Measurements from ENCODE around the gene HNF4A. TPM values are rescaled to one million over a fixed set of nuclear protein-coding genes. Genes with fewer than 3 reads are reported as not detected.

Gene HNF4A
- total RNA-seq, 3 donors from 2014 or later: 125 to 332 (median 237) TPM

DNA sequence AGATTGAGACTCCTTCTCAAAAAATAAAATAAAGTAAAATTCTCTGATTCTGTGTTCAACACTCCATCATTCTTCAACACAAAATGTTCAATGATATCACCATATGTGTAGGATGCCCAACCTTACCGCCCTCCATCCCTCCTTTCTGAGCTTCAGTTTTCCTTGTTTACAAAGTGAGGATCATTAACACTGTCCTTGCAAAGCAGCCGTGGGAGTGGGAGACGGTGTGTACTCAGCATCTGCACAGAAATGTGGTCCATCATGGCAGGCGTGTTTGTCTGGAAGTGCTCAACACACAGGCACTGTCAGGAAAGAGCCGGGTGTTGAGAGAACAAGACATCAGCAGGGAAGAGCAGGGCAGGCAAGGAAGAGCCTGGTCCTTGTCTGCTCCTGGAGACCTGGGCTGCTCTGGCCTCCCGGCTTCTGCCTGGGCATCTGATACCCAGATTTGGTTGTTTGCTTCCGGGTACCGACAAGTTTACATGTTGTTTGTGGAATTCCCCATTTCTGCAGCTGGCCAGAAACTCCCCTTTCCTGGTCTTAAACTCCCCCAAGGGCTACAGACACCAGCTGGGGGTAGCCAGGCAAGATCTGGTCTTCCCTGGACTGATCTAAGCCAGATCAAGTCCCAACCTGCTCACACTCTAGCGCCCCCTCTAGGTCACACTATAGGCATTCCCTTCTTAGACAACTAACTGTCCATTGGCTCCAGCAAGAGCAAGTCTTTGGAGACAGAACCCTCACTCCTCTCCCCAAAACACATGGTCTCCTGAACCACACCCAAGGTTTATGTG, 93.5 kb downstream of the HNF4A start:
- no peaks in the 10 kb centered on the region for H3K36me3 ChIP-seq (ENCODE audit: low read depth)
- H3K4me1 ChIP-seq (ENCODE audit: low read depth): peaks cover 8% of the 10 kb centered on the region
- no peak for TF ChIP-seq CTCF (IDR thresholded peaks at IDR 0.05)
- no peak overlapping the region for H3K4me3 ChIP-seq
- no peaks in the 10 kb centered on the region for H3K9me3 ChIP-seq
- DNase-seq (peak in 1 of 3 donors; percentile 45), ATAC-seq (peak; percentile 9)
- intact Hi-C loops (cut with DNase I, micrococcal nuclease): no loop called here

DNA sequence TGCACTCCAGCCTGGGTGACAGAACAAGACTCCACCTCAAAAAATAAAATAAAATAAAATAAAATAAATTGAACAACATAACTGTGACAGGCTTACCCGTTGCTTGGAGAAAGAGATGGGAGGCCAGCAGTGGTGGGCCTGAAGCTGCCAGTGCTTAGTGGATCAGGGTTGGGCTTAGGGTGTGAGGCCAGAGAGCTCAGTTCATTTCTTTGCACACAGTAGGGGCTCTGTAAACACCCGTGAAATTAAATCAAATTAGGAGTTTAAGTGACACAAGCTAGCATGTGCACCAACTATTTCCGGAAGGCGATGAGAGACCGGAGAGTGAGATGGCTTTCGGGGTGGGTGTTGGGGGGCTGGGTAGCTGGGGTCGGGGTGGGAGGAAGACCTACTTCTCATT, 94.4 kb downstream of the HNF4A start:
- DNase-seq (no peak), ATAC-seq (no peak)
- H3K36me3 ChIP-seq (ENCODE audit: low read depth): no peaks in the 10 kb centered on the region
- no peak for TF ChIP-seq CTCF (IDR thresholded peaks at IDR 0.05)
- peaks cover 8% of the 10 kb centered on the region for H3K4me1 ChIP-seq (ENCODE audit: low read depth)
- no peak overlapping the region for H3K4me3 ChIP-seq
- intact Hi-C loops (cut with DNase I, micrococcal nuclease): no loop called here
- no peaks in the 10 kb centered on the region for H3K9me3 ChIP-seq

DNA sequence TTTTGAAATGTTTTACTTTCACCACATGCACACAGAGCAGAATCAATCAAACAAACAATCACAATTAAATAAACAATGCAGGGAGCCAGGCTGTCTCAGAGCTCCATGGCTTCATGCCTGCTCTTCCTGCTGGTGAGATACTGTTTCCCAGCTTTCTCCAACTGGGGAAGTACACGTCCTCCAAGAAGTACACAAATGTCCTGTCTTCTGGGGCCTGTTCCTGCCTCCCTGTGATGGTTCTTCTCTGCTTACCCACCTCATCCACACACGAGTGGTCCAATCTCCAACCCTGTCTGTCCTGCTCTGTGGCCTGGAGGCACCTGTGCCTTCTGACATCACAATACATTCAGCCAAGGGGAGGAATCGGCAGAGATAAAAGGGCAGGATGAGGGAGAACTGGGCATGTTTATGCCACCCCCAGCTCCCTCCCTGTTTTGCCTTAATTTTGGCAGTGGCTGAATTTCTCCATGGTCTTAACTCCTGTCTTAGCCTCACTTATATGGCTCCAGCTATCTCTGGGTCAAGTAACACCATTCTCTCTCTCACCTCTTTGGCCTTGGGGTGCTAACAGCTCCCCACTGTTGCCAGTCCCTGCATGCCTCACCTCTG, 94.9 kb downstream of the HNF4A start:
- Histone ChIP-seq H3K4me3 (no peak overlapping the region), H3K36me3 (ENCODE audit: low read depth) (no peaks in the 10 kb centered on the region), H3K4me1 (ENCODE audit: low read depth) (peaks cover 8% of the 10 kb centered on the region), H3K9me3 (no peaks in the 10 kb centered on the region)
- ATAC-seq (no peak), DNase-seq (no peak)
- no peak for TF ChIP-seq CTCF (IDR thresholded peaks at IDR 0.05)
- intact Hi-C loops (cut with DNase I, micrococcal nuclease): no loop called here

- H3K4me1 ChIP-seq (ENCODE audit: low read depth): peaks cover 8% of the 10 kb centered on the region
- no peak overlapping the region for H3K4me3 ChIP-seq
- intact Hi-C loops (cut with DNase I, micrococcal nuclease): no loop called here
- H3K36me3 ChIP-seq (ENCODE audit: low read depth): no peaks in the 10 kb centered on the region
- no peak for ATAC-seq
- H3K9me3 ChIP-seq: no peaks in the 10 kb centered on the region
- no peak for TF ChIP-seq CTCF (IDR thresholded peaks at IDR 0.05)
- no peak for DNase-seq
These were observed 95.5 kb downstream of the HNF4A start for GRCh38 chr20:44450903-44451450.

- H3K9me3 ChIP-seq: no peaks in the 10 kb centered on the region
- no peaks in the 10 kb centered on the region for H3K36me3 ChIP-seq (ENCODE audit: low read depth)
- DNase-seq (no peak), ATAC-seq (no peak)
- peaks cover 6% of the 10 kb centered on the region for H3K4me1 ChIP-seq (ENCODE audit: low read depth)
- H3K4me3 ChIP-seq: no peak overlapping the region
- intact Hi-C loops (cut with DNase I, micrococcal nuclease): no loop called here
- TF ChIP-seq CTCF (IDR thresholded peaks at IDR 0.05): no peak
These were observed 98.9 kb downstream of the HNF4A start for GRCh38 chr20:44454306-44454963.

All from mucosa of descending colon (tissue), 3 donors.